Liver (tissue), 9 donors: ENCODE data around the gene H2BK1. TPM values are rescaled to one million over a fixed set of nuclear protein-coding genes. Genes with fewer than 3 reads are reported as not detected.
A peak's percentile ranks its signal among the peaks of the same experiment; 100 is the strongest.

Experiments
- DNase-seq: peaks from one replicate; pipeline ENCODE4 v3.0.0-alpha.2; 2017; ENCODE audit warnings: low spot score
- H3K27ac ChIP-seq, 2 donors: one replicate each; pipeline ENCODE4 v1.7.0; 2013; ENCODE audit warnings: inconsistent platforms in 2 of 2, low read length in 2 of 2, control low read depth in 1 of 2, low read depth in 1 of 2, mild to moderate bottlenecking in 1 of 2
- H3K27me3 ChIP-seq, 4 donors: one replicate each; pipeline versions ENCODE4 v1.6.1 to v1.7.0; 2013; ENCODE audit warnings: low read length in 3 of 4, inconsistent platforms in 1 of 4, mild to moderate bottlenecking in 1 of 4, moderate library complexity in 1 of 4; ENCODE audit not compliant: control insufficient read depth in 4 of 4, insufficient read depth in 4 of 4
- H3K36me3 ChIP-seq, 4 donors: one replicate each; pipeline versions ENCODE4 v1.6.1 to v1.7.0; 2013; ENCODE audit warnings: low read length in 3 of 4, mild to moderate bottlenecking in 3 of 4, low read depth in 1 of 4, moderate library complexity in 1 of 4; ENCODE audit not compliant: control insufficient read depth in 4 of 4, insufficient read depth in 3 of 4
- H3K4me1 ChIP-seq, 4 donors: one replicate each; pipeline versions ENCODE4 v1.6.1 to v1.7.0; 2013; ENCODE audit warnings: low read length in 3 of 4, mild to moderate bottlenecking in 3 of 4, moderate library complexity in 1 of 4; ENCODE audit not compliant: control insufficient read depth in 4 of 4, insufficient read depth in 4 of 4
- H3K4me3 ChIP-seq, 3 donors: one replicate each; pipeline versions ENCODE4 v1.6.1 to v1.7.0; 2013; ENCODE audit warnings: low read length in 3 of 3, control low read depth in 1 of 3, low read depth in 1 of 3, mild to moderate bottlenecking in 1 of 3
- H3K9ac ChIP-seq, 2 donors: one replicate each; pipeline ENCODE4 v1.7.0; 2013; ENCODE audit warnings: low read length in 2 of 2, mild to moderate bottlenecking in 2 of 2, moderate library complexity in 2 of 2, control low read depth in 1 of 2, low read depth in 1 of 2
- H3K9me3 ChIP-seq, 4 donors: one replicate each; pipeline versions ENCODE4 v1.6.1 to v1.7.0; 2013; ENCODE audit warnings: low read length in 3 of 4; ENCODE audit not compliant: control insufficient read depth in 4 of 4
- EGR1 ChIP-seq, 2 donors: IDR thresholded peaks; 2 replicates each; pipeline ENCODE4 v1.6.1; 2016 to 2018; ENCODE audit warnings: antibody characterized with exemption in 2 of 2, low read depth in 2 of 2
- FOXA1 ChIP-seq: IDR thresholded peaks from 2 replicates; pipeline ENCODE4 v1.6.1; 2016; ENCODE audit warnings: antibody characterized with exemption
- FOXA2 ChIP-seq: IDR thresholded peaks from 2 replicates; pipeline ENCODE4 v1.6.1; 2016; ENCODE audit warnings: antibody characterized with exemption
- GABPA ChIP-seq, 2 donors: IDR thresholded peaks in 1 of 2; conservative IDR thresholded peaks in 1 of 2; 2 replicates each; pipeline ENCODE4 v1.6.1; 2016; ENCODE audit warnings: antibody characterized with exemption in 2 of 2, mild to moderate bottlenecking in 1 of 2, moderate library complexity in 1 of 2
- HNF4G ChIP-seq: IDR thresholded peaks from 2 replicates; pipeline ENCODE4 v1.6.1; 2016; ENCODE audit warnings: antibody characterized with exemption
- JUND ChIP-seq, 2 donors: IDR thresholded peaks; 2 replicates each; pipeline ENCODE4 v1.6.1; 2016; ENCODE audit warnings: antibody characterized with exemption in 2 of 2
- RAD21 ChIP-seq, 2 donors: IDR thresholded peaks; 2 replicates each; pipeline ENCODE4 v1.6.1; 2016; ENCODE audit warnings: antibody characterized with exemption in 2 of 2, mild to moderate bottlenecking in 2 of 2
- SP1 ChIP-seq: IDR thresholded peaks from 2 replicates; pipeline ENCODE4 v1.6.1; 2018; ENCODE audit warnings: antibody characterized with exemption, mild to moderate bottlenecking
- TAF1 ChIP-seq: conservative IDR thresholded peaks from 2 replicates; pipeline ENCODE4 v1.6.1; 2016; ENCODE audit warnings: antibody characterized with exemption, mild to moderate bottlenecking
- YY1 ChIP-seq: IDR thresholded peaks from 2 replicates; pipeline ENCODE4 v1.6.1; 2016; ENCODE audit warnings: antibody characterized with exemption, mild to moderate bottlenecking
- WGBS: extraction: QIAGEN DNeasy Blood & Tissue Kit; methylation state at CpG from one replicate; pipeline ENCODE4 v1.1.7; 2013; 5-methylcytosine and 5-hydroxymethylcytosine counted together
- polyA plus RNA-seq, 2 donors: library from polyadenylated mRNA; stranded (reverse) in 1 of 2; unstranded in 1 of 2; fragments of 200-250 nt in 1 of 2; fragments of >200 nt in 1 of 2; fragmentation: Nextera tagmentation in 1 of 2; extraction: Ambion mirVana in 1 of 2; gene quantifications; one replicate each; pipeline versions ENCODE4 v1.2.1 to v1.2.3, GENCODE V29; 2013 to 2015
- total RNA-seq, 2 donors: library from RNA; depleted of rRNA; stranded (reverse); fragments of >200 nt; gene quantifications; one replicate each; pipeline ENCODE4 v1.2.3, GENCODE V29; 2014
- TF ChIP-seq, protein P1 (sequence below): IDR thresholded peaks from 2 replicates; pipeline ENCODE4 v1.6.1; 2016; ENCODE audit warnings: antibody characterized with exemption
- TF ChIP-seq, protein P2 (sequence below): fragments of 150-350 bp; IDR thresholded peaks from 2 replicates; pipeline ENCODE4 v1.5.1; 2017; ENCODE audit warnings: improper control_type of control experiment, low read depth, low read length; ENCODE audit not compliant: missing input control
- TF ChIP-seq, protein P3 (sequence below): IDR thresholded peaks from 2 replicates; pipeline ENCODE4 v1.6.1; 2016; ENCODE audit warnings: antibody characterized with exemption
- TF ChIP-seq, protein P4 (sequence below): IDR thresholded peaks from 2 replicates; pipeline ENCODE4 v1.6.1; 2016; ENCODE audit warnings: antibody characterized with exemption, mild to moderate bottlenecking
- donor health status: healthy.
- donor health status: healthy.
- donor health status: healthy.
- donor health status: healthy.
- donor health status: healthy.

H2BK1 gene
- total and polyA plus RNA-seq, 4 donors = not detected

DNA sequence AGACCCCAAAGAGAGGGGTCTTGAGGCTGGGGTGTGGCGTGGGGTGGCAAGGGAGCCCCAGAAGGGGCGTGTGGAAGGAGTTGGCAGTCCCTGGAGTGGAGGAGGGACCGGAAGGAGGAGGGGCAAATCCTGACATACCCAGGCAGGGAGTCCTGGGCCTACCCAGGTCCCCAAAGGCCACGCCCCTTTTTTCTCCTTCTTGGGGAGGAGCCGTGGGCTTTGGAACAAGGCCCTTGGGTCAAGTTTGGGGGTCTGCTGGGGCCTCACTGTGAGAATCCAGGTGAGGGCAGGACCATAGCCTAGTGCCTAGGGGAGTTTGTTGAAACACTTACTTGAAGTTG is 39.4 kb upstream of the H2BK1 start:
- Histone ChIP-seq H3K27me3 (peaks cover 0 to 10% (median 0%) of the 10 kb centered on the region in 4 donors), H3K9ac (no peak overlapping the region)
- DNase-seq = no peak

DNA sequence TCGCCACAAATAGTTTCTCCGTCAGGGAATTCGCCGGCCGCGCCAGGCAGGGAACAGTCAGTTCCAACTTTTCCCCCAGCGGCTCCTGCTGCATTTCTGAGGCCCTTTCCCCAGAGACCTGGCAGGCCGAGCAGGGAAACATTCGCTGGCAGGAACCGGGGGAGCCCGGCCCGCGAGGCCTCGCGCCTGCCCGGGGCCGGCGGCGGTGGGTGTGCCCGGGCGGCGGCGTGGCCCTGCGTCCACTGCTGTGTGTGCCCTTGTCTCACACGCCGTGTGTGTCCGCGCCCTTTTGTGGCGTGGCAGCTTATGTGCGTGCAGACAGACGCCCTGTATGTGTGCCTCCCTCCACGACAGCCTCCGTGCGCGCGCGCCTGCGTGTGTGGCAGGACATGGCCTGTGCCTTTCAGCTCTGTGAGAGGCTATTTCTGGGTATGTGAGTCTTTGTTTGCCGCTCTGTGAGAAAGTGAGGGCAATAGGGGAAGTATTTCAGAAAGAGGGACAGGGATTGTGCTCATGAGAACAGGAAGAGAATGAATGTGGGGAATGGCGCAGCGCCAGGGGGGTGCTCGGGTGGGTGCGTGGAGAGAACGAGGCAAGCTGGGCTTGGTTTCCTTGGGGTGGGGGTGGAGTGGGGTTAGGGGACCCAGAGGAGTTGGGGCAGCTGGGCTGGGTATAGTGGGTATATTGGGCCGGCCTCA is 38.9 kb upstream of the H2BK1 start:
- TF ChIP-seq, protein P1, sequence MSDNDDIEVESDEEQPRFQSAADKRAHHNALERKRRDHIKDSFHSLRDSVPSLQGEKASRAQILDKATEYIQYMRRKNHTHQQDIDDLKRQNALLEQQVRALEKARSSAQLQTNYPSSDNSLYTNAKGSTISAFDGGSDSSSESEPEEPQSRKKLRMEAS = no peak
- TF ChIP-seq YY1 (no peak), FOXA1 (no peak), EGR1 (IDR thresholded peaks at IDR 0.05; ENCODE audit: low read depth in 2 of 2) (no peak), JUND (IDR thresholded peaks at IDR 0.05) (no peak), SP1 (no peak)
- TF ChIP-seq, protein P2, sequence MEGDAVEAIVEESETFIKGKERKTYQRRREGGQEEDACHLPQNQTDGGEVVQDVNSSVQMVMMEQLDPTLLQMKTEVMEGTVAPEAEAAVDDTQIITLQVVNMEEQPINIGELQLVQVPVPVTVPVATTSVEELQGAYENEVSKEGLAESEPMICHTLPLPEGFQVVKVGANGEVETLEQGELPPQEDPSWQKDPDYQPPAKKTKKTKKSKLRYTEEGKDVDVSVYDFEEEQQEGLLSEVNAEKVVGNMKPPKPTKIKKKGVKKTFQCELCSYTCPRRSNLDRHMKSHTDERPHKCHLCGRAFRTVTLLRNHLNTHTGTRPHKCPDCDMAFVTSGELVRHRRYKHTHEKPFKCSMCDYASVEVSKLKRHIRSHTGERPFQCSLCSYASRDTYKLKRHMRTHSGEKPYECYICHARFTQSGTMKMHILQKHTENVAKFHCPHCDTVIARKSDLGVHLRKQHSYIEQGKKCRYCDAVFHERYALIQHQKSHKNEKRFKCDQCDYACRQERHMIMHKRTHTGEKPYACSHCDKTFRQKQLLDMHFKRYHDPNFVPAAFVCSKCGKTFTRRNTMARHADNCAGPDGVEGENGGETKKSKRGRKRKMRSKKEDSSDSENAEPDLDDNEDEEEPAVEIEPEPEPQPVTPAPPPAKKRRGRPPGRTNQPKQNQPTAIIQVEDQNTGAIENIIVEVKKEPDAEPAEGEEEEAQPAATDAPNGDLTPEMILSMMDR = no peak
- Histone ChIP-seq H3K9me3 (no peaks in the 10 kb centered on the region), H3K27me3 (peaks cover 0 to 10% (median 0%) of the 10 kb centered on the region in 4 donors), H3K36me3 (no peaks in the 10 kb centered on the region), H3K9ac (no peak overlapping the region), H3K4me3 (peak overlapping the region in 2 of 3 donors; percentile 30 to 55), H3K27ac (peak overlapping the region; percentile 63 to 73), H3K4me1 (peaks cover 11 to 28% (median 21%) of the 10 kb centered on the region in 4 donors)
- no peak for DNase-seq
- WGBS = 11% methylated on average over 45 of the region's 45 CpGs

More for the DNA sequence above, 39.4 kb upstream of the H2BK1 start:
- peaks cover 11 to 27% (median 20%) of the 10 kb centered on the region in 4 donors for H3K4me1 ChIP-seq
- no peak overlapping the region for H3K4me3 ChIP-seq
- H3K36me3 ChIP-seq = no peaks in the 10 kb centered on the region
- no peaks in the 10 kb centered on the region for H3K9me3 ChIP-seq
- WGBS = 37% methylated on average over 5 of the region's 5 CpGs
- peak overlapping the region; percentile 63 to 73 for H3K27ac ChIP-seq
- TF ChIP-seq, protein P2 = no peak
- no peak for TF ChIP-seq SP1

DNA sequence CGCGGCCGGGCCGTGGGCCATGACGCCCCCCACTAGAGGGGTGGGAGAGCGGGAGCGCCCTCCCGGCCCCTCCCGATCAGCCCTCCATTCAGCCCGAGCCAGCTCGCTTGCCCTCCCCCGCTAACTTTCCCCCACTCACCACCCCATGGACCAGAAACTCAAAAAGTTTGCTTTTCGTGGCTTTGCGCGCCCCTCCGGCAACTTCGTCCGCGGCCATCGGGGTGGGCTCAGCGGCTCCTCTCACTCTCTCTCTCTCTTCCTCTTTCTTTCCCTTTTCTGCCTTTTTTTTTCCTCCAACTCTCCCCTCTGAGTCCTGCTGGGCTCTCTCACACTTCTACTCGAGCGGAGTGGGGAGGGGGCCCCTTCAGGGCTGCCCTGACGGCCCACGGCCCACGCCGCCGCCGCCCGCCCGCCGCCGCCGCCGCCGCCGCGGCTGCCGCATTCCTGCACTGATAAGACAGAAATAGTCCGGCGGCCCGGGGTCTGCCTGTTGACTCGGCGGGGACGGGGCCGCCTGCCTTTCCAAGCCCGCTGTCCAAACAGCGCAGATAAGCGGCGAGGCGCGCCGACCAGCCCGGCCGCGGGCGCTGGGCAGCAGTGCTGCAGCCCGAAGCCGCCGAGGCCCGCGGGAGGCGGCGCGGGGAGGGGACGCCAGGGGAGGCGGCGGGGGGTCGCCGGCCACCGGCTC is 38.2 kb upstream of the H2BK1 start, which contains the start of gene SMARCD3:
TSS of gene SMARCD3 (minus strand) at position 349 of the 688 bp plus-strand sequence. CDS start at position 217, 132 bp downstream.
- Histone ChIP-seq H3K4me1 (peaks cover 11 to 35% (median 22%) of the 10 kb centered on the region in 4 donors), H3K9ac (no peak within 1 kb of the TSS), H3K27me3 (peaks cover 0 to 10% (median 0%) of the 10 kb centered on the region in 4 donors), H3K36me3 (no peaks in the 10 kb centered on the region), H3K9me3 (no peaks in the 10 kb centered on the region), H3K27ac (peak within 1 kb of the TSS; percentile 71 to 73), H3K4me3 (peak within 1 kb of the TSS in 2 of 3 donors; percentile 51 to 55)
- under 1% methylated on average over 71 of the region's 71 CpGs for WGBS
- DNase-seq = peak; percentile 61
- no peak for TF ChIP-seq YY1
- TF ChIP-seq, protein P1 = no peak
- no peak for TF ChIP-seq RAD21 (IDR thresholded peaks at IDR 0.05)
- no peak for TF ChIP-seq HNF4G
- TF ChIP-seq TAF1 = no peak
- TF ChIP-seq, protein P3, sequence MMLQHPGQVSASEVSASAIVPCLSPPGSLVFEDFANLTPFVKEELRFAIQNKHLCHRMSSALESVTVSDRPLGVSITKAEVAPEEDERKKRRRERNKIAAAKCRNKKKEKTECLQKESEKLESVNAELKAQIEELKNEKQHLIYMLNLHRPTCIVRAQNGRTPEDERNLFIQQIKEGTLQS = no peak
- TF ChIP-seq SP1 = no peak
- no peak for TF ChIP-seq JUND (IDR thresholded peaks at IDR 0.05)
- no peak for TF ChIP-seq GABPA (IDR thresholded peaks at IDR 0.05 in 1 of 2, conservative IDR thresholded peaks at IDR 0.05 in 1 of 2)
- no peak for TF ChIP-seq FOXA2
- TF ChIP-seq, protein P4, sequence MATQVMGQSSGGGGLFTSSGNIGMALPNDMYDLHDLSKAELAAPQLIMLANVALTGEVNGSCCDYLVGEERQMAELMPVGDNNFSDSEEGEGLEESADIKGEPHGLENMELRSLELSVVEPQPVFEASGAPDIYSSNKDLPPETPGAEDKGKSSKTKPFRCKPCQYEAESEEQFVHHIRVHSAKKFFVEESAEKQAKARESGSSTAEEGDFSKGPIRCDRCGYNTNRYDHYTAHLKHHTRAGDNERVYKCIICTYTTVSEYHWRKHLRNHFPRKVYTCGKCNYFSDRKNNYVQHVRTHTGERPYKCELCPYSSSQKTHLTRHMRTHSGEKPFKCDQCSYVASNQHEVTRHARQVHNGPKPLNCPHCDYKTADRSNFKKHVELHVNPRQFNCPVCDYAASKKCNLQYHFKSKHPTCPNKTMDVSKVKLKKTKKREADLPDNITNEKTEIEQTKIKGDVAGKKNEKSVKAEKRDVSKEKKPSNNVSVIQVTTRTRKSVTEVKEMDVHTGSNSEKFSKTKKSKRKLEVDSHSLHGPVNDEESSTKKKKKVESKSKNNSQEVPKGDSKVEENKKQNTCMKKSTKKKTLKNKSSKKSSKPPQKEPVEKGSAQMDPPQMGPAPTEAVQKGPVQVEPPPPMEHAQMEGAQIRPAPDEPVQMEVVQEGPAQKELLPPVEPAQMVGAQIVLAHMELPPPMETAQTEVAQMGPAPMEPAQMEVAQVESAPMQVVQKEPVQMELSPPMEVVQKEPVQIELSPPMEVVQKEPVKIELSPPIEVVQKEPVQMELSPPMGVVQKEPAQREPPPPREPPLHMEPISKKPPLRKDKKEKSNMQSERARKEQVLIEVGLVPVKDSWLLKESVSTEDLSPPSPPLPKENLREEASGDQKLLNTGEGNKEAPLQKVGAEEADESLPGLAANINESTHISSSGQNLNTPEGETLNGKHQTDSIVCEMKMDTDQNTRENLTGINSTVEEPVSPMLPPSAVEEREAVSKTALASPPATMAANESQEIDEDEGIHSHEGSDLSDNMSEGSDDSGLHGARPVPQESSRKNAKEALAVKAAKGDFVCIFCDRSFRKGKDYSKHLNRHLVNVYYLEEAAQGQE = no peak
